T-helper 1 cell treated with Interleukin-12 subunit alpha and Interleukin-12 subunit beta and Interleukin-4 antibody, amounts not matched to agents 30 ng/mL and 1 ng/mL, for 36 hours (primary cell): Measurements from ENCODE around the gene FAM222A. TPM values are rescaled to one million over a fixed set of nuclear protein-coding genes. Genes with fewer than 3 reads are reported as not detected.

Source experiments
- intact Hi-C: fragments of 100-400 bp; cut with micrococcal nuclease; formaldehyde crosslinking; loops from one replicate; pipeline ENCODE4 v1.15.1; 2024
- total RNA-seq: library from RNA; stranded (reverse); gene quantifications from 2 replicates; pipeline ENCODE4 v1.2.3, GENCODE V29; 2022

The FAM222A gene
- total RNA-seq, 1 donor from 2014 or later, result 0.51 TPM

DNA sequence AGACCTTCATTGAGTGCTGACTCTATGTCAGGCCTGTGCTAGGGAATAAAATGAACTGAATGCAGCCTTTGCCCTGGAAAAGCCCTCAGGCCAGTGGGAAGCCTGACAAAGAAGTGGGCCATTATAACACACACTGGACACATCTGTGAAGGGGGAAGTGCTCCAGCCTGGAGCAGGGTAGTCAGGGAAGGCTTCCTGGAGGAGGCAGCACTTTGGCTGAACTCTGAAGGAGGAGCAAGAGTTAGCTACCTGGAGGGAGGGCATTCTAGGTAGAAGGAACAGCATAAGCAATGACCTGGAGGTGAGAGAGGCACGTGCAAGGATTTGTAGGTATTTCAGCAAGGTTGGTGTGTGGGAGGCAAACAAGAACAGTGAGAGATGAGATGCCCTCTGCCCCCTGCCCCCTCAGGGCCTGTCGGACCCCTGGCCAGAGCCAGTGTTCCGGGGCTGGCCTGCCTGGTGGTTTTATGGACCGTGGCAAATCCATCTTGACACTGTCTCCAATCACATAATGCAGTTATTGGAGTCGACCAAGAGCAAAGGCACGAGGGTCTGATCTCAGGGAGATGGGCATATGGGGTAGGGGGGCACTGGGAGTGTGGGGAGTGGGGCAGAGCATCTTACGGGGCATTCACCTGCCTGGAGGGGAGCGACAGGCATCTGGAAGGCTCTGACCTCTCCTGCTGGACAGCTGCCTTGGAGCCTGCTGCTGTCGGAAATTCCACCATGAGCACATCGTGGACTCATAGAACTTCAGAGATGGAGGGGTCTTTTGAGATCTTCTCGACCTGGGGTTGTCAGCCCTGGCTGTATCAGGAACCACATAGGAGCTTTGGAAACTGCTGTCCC, 2.7 kb upstream of the FAM222A start:
- intact Hi-C loops, result loop anchor here (5.0 to 10.0 kb wide), 5 partner anchors 284 to 1149 kb away; partner anchors contain the start of genes ANKRD13A, GIT2, ISCU and SART3

DNA sequence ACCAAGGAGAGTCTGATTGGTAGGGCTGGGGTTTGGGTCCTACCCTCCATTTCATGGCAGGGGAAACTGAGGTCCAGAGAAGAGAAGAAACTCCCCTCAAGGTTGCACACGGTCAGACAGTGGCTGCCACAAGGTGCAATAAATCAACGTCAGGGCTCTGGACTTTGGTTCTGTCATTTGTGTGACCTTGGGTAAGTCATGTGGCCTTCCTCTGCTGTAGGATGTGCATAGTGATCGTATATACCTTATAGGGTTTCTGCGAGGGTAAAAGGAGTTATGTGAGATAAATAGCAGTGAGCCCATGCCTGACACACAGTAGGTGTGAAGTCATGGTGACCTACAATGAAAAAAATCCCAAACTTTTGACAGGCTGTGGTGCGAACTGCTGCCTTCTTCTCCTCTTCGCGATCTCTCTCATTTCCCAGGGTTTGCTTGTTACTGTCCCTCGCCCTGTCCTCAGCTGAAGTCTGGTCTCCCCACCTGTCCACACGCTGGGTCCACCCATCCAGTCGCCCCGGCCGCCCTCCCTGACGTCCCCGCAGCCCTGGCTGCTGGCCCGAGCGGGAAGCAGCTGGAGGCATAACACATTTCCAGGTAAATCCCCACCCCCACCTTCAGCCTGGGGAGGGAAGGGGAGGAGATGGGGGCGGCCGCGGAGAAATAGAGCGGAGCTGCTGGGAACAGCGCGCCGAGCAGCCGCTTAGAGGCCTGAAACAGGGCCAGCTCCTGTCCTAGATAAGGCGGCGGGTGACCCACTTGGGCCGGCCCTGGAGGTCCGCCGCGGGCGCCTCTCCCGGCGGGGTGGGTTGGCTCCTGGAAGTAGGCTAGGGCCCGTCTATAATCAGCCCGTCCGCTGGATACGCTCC, 1.8 kb upstream of the FAM222A start:
- intact Hi-C loops, result loop anchor here (2.0 to 10.0 kb wide), 8 partner anchors 115 to 1150 kb away; partner anchors contain the start of genes ANKRD13A, C12orf76, GIT2 and ISCU

DNA sequence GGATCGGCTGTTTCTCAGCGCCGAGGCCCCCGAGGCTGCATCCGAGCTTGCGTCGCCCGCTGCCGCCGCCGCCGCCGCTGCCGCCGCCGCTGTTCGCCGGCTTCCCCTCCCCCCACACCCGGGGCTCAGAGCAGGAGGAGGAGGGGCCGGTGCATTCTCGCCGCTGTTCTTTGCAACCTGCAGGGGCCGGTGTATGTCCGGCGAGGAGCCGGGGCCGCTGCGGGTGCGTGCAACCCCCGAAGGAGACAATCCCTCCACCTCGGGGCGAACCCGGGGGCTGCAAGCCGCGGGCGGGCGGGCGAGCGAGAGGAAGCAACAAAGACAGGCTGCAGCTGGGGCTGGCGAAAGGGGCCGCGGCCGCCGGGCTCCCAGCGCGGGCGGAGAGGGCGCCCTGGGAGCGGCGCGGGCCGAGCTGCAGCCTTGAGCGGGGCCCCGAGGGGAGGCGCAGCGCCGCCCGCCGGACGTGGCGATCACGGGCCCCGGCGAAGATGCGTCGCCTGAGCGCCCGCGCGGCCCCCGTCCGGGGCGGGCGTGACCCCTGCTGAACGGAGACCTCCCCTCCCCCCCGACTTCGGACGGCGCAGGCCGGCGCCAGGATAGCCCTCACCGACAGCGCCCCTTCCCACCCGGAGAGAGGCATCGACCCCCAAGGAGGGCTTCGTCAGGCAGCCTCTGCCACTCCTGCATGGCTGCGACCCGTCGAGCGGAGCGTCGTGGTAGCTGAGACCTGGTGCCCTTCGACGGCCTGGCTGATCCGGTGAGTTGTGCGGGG, 702 bp downstream of the FAM222A start:
- intact Hi-C loops, result loop anchor here (5.0 to 10.0 kb wide), 5 partner anchors 280 to 1152 kb away; partner anchors contain the start of genes ANKRD13A, GIT2, ISCU and SART3

DNA sequence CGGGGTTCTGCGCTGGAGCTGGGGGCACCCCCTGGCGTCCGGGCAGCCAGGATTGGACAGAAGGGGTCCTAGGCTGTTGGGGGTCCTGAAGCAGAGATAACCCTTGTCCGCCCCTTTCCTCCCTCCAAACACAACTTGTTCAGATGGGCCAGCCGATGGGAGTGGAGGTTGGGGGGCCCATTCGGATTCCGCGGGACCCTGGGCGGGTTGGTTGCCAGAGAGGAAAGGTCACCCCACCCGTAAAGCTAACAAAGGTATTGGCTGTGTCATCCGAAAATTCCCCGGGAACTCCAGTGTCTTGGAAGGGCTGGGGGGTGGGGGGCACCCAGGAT, 1.3 kb downstream of the FAM222A start:
- intact Hi-C loops, result loop anchor here (5.0 to 10.0 kb wide), 5 partner anchors 280 to 1153 kb away; partner anchors contain the start of genes ANKRD13A, GIT2, ISCU and SART3

DNA sequence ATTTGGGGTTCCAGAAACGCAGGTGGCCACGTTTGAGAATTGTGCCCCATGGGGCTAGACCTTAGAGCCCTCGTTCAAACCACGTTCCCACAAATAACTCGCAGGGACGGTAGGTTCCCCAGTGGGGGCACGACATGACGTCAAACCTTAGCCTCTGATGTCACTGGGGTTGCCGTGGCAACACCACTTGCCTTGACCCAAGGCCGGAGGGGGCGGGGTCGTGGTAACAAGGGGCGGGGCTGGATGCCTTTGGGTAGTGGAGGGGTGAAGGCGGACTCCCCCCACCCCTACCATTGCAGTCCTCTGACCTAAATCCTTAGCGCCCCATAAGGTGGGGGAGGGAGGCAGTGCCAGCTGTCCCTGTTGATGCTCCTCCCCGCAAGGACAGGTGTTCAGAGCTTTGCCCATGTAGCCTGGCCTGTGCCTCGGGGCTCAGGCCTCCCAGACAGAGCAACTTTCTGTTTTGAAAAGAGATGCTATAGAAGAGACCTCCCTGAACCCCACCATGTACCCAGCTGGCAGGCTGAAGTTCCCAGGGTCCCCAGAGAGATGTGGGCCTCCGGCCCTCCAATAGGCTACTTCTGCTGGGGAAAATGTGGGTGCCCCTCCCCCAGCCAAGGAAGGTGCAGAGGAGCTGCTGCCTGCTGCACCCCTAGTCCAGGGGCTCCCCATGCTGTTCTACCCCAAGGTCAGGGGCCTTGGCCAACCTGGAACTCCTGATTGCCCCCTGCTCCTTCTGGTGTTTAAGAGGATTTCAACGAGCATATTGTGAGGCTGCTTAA, 1.9 kb downstream of the FAM222A start:
- intact Hi-C loops, result loop anchor here (10.0 kb wide), 2 partner anchors 279 to 899 kb away; partner anchors contain the start of genes ANKRD13A, GIT2 and TCTN1

DNA sequence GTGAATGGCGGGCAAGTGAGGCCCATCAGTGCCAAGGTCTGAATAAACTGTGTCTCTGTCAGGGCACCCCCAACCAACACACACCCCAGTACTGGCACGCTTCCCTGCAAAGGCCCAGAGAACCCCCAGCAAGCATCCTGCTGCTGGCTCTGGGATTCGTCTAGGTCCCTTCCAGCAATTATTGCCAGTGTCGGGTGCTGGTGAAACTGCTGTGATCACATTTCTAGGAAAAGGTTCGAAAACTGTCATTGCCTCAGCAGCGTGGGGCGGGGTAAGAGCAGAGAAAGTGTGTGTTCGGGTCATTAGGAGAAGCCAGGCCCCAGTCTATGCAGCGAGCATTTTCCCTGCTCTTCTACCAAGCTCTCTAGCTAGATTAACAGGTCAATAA, 2.5 kb downstream of the FAM222A start:
- intact Hi-C loops, result loop anchor here (10.0 kb wide), 2 partner anchors 279 to 899 kb away; partner anchors contain the start of genes ANKRD13A, GIT2 and TCTN1

DNA sequence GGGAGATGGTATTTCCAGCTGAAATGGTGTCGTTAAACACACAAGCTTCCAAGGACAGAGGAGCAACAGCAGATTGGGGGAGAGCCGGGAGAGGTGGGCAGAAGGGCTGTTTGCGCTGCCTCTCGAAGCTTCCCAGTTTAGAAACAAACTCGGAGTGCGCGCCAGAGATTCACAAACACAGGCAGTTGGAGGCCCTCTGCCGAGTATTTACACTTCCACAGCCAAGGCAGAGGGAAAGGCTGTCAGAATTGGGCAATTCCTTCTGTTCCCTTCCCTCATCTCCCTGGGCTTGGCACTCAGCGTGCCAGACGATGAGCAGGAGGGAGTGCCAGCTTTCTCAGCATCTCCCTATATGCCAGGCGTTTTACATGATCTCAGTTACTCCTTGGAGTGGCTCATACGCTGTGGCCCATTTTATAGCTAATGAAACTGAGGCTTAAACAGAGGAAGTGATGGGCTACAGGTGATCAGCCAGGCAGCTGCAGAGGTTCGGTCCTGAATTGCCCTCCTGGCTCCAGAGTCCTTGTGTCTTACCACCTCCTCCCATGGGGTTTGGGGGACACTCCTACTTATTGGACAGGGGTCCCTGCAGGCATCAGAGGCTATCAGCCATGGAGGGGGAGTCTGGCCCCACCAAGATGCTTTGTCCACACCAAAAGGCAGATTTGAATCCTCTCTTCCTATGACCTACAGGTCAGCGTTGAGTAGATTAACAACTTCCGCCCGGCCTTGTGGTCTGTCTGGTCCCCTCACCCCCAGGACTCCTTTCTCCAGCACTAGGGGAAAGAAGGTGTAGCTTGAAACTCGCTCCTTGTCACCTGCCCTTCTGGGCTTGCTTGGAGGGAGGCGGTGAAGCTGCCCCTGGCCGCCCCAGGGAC, 3.1 kb downstream of the FAM222A start:
- intact Hi-C loops, result loop anchor here (10.0 kb wide), 2 partner anchors 278 to 898 kb away; partner anchors contain the start of genes ANKRD13A, GIT2 and TCTN1

DNA sequence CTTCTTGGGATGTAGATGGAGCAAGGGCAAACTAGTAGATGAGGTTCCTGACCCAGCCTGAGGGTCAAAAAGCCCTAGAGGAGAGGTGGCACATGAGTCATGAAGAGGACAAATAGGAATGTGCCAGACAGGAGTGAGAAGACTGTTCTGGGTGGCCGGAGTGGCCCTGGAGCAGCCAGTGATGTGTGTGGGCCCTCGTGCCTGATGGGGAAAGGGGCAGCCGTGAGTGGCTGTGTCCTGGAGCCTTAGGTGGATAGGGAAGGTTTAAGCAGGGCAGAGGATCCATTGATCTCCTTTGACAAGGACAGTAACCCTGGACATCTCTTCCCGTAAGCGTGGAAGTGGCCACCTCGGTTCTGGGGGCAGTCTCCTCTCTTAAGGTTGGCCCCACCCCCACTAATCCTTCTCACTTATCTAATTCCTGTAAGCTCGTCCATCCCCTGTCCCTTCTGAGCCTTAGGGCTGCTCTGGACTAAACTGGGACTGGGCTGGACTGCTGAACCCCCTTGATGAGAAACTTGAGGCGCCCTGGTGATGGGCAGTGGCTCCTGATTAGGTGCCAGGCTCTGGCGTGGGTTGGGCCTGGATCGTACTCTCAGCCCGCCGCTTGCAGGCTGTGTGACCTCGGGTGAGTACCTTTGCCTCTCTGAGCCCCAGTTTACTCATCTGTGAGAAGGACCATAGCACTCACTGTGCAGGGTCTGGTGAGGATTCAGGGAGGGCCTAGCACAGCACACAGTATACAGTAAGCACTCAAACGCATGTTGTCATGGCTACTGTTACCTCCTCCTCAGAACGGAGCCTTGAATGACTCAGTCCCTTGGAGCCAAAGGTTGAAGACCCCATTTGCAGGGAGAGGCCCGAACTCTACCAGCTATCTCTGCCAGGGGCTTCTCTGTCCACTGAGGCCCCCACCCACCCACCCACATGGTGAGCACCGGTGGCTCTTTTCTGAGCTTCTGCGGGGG, 4.0 kb downstream of the FAM222A start:
- intact Hi-C loops, result loop anchor here (10.0 kb wide), 2 partner anchors 277 to 897 kb away; partner anchors contain the start of genes ANKRD13A, GIT2 and TCTN1

DNA sequence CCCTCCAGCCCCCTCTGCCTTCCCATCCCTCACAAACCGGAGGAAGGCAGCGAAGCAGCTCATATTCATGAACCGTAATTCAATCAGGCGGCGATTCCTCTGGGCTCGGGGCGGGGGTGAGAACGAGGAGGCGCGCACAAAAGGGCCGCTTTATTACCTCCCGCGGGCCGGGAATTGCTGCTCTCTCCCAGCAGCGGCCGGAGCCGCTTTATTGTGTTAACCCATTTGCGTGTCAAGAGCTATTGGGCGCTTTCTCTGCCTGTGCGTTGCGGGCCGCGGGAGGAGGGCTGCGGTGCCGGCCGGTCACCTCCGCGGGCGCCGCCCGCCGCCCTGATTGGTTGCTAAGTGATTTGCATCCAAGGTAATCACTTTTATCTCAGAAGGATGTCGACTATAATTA, 4.8 kb downstream of the FAM222A start:
- intact Hi-C loops, result loop anchor here (10.0 kb wide), 2 partner anchors 276 to 896 kb away; partner anchors contain the start of genes ANKRD13A, GIT2 and TCTN1

DNA sequence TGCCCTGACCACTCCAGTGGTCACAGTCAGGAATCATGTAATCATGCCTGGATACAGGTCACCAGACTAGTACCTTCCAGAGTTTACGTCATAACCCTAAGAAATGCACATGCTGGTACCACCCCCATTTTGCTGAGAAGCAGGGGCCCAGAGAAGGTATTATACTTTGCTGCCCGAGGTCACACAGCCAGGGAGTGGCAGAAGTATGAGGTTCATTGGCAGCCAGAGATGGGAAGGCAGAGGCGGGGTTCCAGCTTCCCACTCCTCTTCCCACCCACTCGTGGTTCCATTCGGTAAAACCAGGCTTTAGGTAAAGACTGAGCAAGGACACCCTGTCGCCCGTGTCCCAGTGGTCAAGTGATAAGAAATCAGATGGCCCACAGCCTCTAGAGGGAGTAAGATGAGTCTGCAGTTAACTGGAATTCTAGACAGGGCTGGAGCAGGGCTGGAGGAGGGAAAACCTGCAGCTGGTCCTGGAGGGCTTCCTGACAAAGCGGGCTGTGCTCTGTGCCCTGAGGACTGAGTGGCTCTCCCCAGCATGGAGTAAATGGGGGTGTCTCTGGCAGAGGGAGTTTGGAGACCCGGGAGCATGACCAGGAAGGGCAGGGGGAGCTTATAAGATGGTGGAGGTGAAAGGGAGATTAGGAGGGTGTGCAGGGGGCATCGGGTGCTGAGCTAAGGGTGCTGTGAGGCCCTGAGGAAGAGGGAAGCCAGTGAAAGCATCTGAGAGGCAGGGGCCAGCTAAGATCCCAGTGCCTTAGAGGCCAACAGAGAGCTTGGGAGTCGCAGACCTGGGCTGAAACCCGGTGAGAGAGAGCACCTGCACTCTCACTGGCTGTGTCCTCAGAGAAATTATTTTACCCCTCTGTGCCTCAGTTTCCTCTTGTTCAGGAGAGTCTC, 5.7 kb downstream of the FAM222A start:
- intact Hi-C loops, result loop anchor here (10.0 kb wide), 2 partner anchors 275 to 895 kb away; partner anchors contain the start of genes ANKRD13A, GIT2 and TCTN1

DNA sequence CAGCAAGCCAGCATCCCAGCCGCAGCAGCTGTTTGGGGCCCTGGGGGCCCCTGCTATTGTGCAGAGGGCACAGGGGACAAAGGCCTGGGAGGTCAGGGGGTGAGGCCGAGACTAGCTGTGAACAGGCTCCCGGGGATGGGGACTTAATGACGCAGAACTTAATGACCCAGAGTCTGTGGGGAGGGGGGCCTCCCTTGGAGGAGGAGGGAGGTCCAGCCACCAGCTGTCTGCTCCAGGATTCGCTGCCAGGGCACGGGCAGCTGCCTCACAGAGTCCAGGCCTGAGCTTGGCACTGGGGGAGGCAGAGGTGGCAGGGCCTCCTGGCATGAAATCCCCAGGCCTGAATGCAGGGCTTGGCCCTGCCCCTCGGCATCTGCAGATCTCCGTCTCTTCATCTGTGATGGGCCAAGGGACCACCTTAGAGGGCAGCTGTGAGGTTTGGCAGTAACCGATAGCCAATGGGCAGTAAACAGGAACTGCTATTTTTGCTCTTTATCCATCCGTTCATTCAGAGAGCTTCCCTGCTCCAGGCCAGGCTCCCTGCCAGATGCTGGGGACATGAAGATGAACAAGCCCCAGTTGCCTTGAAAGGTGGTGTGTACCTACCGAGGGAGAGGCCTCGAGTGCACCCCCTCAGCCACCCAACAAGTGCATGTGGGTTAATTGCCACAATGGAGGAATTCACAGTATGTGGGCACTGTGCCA, 6.7 kb downstream of the FAM222A start:
- intact Hi-C loops, result no loop called here

DNA sequence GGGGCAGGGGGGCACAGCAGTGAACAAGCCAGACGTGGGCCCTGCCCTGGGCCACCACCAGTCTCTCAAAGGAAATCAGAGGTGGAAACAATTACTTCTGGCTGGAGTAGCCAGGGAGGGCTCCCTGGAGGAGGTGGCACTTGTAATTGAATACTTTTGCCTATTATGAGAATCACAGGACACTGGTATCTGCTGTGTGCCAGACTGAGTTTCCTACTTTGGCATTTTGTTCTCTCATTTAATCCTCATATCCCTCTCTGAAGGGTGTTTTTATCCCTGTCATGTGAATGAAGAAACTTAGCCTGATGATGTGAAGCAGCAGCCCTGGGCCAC, 7.2 kb downstream of the FAM222A start:
- intact Hi-C loops, result no loop called here

DNA sequence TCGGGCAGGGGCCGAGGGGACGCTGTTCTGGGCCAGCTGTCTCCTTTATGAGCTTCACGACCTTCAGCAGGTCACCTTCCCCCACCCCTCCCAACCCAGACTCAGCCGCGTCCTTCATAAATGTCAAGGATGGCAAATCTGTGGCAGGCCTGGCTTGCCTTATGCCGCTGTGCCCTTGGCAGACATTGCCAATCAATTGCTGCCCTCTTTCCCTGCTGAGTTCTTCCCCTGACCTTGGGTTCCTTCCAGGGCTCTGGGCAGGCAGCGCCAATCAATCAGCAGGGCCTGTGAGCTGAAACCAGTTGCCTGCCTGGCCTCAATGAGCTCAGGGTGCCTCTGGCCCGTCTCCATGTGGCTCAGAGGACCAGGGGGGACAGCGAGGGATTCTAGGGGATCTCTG, 7.7 kb downstream of the FAM222A start:
- intact Hi-C loops, result no loop called here

DNA sequence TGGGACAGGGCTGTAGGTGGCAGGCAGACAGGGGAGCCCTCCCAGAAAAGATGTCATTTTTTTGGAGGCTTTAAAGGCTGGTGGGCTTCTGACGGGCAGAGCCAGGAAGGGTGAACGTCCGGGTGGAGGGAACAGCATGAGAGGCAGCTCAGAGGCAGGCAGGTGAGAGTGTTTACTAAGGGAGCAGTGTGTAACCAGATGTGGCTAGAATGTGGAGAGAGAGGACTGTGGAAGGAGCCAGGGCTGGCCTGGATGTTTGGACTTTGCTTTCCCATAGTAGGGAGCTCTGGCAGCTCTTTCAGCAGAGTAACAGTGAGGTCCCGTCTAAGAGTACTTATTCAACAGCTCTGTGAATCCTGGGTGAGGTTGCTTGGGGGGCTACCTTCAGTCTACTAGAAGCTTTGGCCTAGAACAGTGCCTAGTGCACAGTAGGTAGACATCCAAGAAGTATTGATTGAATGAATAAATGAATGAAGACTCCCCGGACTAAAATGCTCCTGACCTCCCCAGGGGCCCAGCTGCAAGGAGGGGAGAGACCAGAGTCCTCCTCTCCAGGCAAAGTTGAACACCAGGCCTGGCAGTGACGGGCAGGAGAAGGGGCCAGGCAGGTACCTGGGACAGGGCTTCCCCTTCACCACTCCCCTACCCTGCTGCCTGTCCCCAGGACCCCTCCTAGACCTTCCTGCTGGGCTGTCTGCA, 8.5 kb downstream of the FAM222A start:
- intact Hi-C loops, result no loop called here

DNA sequence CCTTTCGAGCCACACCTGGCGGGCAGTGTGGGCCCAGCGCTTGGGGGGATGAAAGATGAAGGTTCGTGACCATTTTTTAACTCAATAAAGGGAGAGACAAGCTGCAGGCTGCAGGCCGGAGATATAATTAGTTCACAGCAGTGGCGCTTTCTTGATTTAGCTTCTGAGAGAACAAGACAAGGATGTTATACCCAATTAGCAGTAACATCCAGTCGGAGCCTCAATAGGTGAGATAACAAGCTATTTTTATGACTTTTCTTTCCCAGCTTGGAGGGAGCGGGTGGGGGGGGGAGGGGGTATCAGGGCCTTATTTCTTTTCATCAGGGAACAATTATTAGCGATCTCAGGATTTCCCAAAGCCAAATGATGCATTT, 9.1 kb downstream of the FAM222A start:
- intact Hi-C loops, result no loop called here
